ENCODE data around the gene SIM2. TPM values are rescaled to one million over a fixed set of nuclear protein-coding genes. Genes with fewer than 3 reads are reported as not detected.

SIM2 gene
- total RNA-seq, 1 experiment from 2014 or later, result not detected

DNA sequence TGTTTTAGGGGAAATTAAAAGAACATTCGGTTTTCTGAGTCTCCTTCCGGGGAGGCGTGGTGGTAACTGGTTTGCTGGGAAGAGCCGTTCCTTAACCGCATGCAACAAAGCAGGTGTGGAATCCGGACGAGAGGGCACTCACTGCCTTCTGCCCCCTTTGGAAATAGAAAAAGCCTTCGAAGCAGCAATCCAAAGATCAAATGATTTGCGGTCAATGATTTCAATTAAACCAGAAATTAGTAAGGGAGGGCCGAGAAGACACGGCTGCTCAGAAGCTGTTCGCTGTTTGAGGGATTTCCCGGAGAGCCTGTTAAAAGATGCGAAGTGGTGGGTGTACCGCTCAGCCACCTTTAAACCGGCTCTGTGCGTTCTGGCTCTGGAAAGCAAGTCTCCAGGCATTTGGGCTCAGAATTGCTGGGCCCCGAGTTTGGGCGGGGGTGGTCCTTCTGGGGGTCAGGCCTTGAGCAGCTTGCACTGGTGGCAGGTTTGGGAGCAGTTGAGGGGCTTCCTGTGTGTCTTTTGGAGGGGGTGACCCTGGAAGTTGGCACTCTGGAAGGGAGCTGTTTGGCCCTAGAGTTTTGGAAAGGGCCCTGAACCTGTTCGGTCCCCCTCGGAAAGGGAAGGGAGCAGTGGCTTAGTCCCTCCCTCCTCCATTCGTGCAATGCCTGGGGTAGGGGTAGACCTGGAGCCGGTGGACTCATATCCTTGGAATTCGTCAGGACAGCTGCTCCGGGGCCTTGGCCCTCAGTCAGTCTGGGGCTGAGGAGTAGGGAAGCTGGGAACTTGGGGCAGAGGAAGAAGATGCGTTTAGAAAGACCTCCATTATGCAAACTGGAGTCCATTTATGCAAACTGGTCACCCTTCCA is 3.1 kb downstream of the SIM2 start:
- Histone ChIP-seq H3K56ac (ENCODE audit: insufficient read length, low read depth, low read length) (no peak overlapping the region), H4K5ac (ENCODE audit: insufficient read length, low read depth, low read length) (no peak overlapping the region), H3K14ac (ENCODE audit: insufficient read depth, low read length) (no peak overlapping the region), H2BK12ac (ENCODE audit: insufficient read length, low read depth, low read length) (no peak overlapping the region), H2AFZ (ENCODE audit: low read length) (no peak overlapping the region), H2AK5ac (ENCODE audit: insufficient read length, low read length) (no peak overlapping the region), H4K20me1 (ENCODE audit: control insufficient read depth, insufficient read depth, insufficient read length) (peaks cover 2% of the 10 kb centered on the region), H2BK5ac (ENCODE audit: insufficient read length, low read length) (no peak overlapping the region), H2BK20ac (ENCODE audit: low read depth, low read length, poor library complexity, severe bottlenecking) (no peak overlapping the region), H3K23me2 (ENCODE audit: insufficient read length, low read depth, low read length, poor library complexity, severe bottlenecking) (peaks cover 10% of the 10 kb centered on the region), H3K4me1 (ENCODE audit: insufficient read depth, low read length) (0 out of 2 replicates have a peak, but pooled peaks cover 2% of the 10 kb centered on the region), H2BK120ac (ENCODE audit: low read depth, low read length, poor library complexity, severe bottlenecking) (no peak overlapping the region), H3K79me2 (ENCODE audit: insufficient read depth, low read length) (no peaks in the 10 kb centered on the region), H3K18ac (ENCODE audit: insufficient read length, low read depth, low read length) (no peak overlapping the region), H3K23ac (ENCODE audit: insufficient read length, low read depth, low read length) (no peak overlapping the region), H2BK15ac (ENCODE audit: low read depth, low read length) (no peak overlapping the region), H3K79me1 (ENCODE audit: insufficient read depth, low read depth, low read length, poor library complexity, severe bottlenecking) (no peaks in the 10 kb centered on the region), H3K27ac (ENCODE audit: insufficient read length, low read depth, low read length) (no peak overlapping the region), H4K91ac (ENCODE audit: insufficient read length, low read depth, low read length) (no peak overlapping the region), H4K8ac (replicated peaks; ENCODE audit: insufficient read length, low read depth, low read length) (no peak overlapping the region), H3K9ac (ENCODE audit: extremely low read depth, insufficient read length, low read length) (no peak overlapping the region), H3K9me3 (ENCODE audit: control insufficient read depth, low read depth, low read length) (no peaks in the 10 kb centered on the region), H3K4ac (ENCODE audit: low read depth, low read length) (no peak overlapping the region), H3T11ph (ENCODE audit: low read length) (no peak overlapping the region), H3K4me2 (ENCODE audit: insufficient read depth, insufficient read length, low read length) (peak overlapping the region; percentile 53), H3K27me3 (ENCODE audit: insufficient read depth, low read length) (peaks cover 98% of the 10 kb centered on the region)
- TF ChIP-seq, protein P1, sequence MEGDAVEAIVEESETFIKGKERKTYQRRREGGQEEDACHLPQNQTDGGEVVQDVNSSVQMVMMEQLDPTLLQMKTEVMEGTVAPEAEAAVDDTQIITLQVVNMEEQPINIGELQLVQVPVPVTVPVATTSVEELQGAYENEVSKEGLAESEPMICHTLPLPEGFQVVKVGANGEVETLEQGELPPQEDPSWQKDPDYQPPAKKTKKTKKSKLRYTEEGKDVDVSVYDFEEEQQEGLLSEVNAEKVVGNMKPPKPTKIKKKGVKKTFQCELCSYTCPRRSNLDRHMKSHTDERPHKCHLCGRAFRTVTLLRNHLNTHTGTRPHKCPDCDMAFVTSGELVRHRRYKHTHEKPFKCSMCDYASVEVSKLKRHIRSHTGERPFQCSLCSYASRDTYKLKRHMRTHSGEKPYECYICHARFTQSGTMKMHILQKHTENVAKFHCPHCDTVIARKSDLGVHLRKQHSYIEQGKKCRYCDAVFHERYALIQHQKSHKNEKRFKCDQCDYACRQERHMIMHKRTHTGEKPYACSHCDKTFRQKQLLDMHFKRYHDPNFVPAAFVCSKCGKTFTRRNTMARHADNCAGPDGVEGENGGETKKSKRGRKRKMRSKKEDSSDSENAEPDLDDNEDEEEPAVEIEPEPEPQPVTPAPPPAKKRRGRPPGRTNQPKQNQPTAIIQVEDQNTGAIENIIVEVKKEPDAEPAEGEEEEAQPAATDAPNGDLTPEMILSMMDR (conservative IDR thresholded peaks at IDR 0.05), result no peak
- WGBS (ENCODE audit: extremely low coverage, insufficient read length, low lambda C conversion rate), result no CpG with 5 or more reads among the region's 26 CpGs
- peak; percentile 55 for DNase-seq
- H3K27me3 Mint-ChIP-seq (ENCODE audit: low read depth), result peaks cover 98% of the 10 kb centered on the region
- H3K4me1 Mint-ChIP-seq, result peaks cover 27 to 53% of the 10 kb centered on the region in 2 experiments
- H3K27ac Mint-ChIP-seq, result no peak overlapping the region
- peaks cover 0 to 14% of the 10 kb centered on the region in 2 experiments; a peak in 3 of 5 replicates for H3K9me3 Mint-ChIP-seq
- peaks cover 0 to 2% (median 0%) of the 10 kb centered on the region in 3 experiments; a peak in 3 of 7 replicates for H3K36me3 Mint-ChIP-seq (ENCODE audit: insufficient read depth in 1 of 3, low read depth in 3 of 3)
- peak overlapping the region in 1 of 2 experiments; percentile 73; a peak in 3 of 5 replicates for H3K4me3 Mint-ChIP-seq

Data from H9 (cell line).